Fibroblast of lung (primary cell): ENCODE measurements around the gene STK26. TPM values are rescaled to one million over a fixed set of nuclear protein-coding genes. Genes with fewer than 3 reads are reported as not detected.

Source experiments
- DNase-seq, 2 donors: peaks; one replicate each; pipeline versions ENCODE4 v3.0.0 to v3.0.0-alpha.2; 2010; ENCODE audit warnings: low read depth in 2 of 2
- H2AFZ ChIP-seq: 2 replicates; pipeline ENCODE4 v1.5.1; 2012; ENCODE audit warnings: low read length, control low read depth, inconsistent platforms
- H3K27ac ChIP-seq: 2 replicates; pipeline ENCODE4 v1.5.1; 2011; ENCODE audit warnings: low read length, control low read depth; ENCODE audit not compliant: insufficient read depth
- H3K27me3 ChIP-seq: 2 replicates; pipeline ENCODE4 v1.5.1; 2011; ENCODE audit warnings: mild to moderate bottlenecking, low read length; ENCODE audit not compliant: control insufficient read depth, insufficient read depth
- H3K36me3 ChIP-seq: 2 replicates; pipeline ENCODE4 v1.5.1; 2011; ENCODE audit warnings: low read length; ENCODE audit not compliant: control insufficient read depth, insufficient read depth
- H3K4me1 ChIP-seq: 2 replicates; pipeline ENCODE4 v1.5.1; 2011; ENCODE audit warnings: low read length; ENCODE audit not compliant: control insufficient read depth, insufficient read depth; ENCODE audit errors: extremely low read depth
- H3K4me2 ChIP-seq: 2 replicates; pipeline ENCODE4 v1.5.1; 2011; ENCODE audit warnings: low read length, control low read depth; ENCODE audit not compliant: insufficient read depth; ENCODE audit errors: extremely low read depth
- H3K4me3 ChIP-seq, 4 experiments: fragments of 200-600 bp in 1 of 4; sonication (generic) in 1 of 4; replicated peaks in 1 of 4; 2 replicates each; pipeline ENCODE4 v1.5.1; 2011 to 2016; ENCODE audit warnings: low read length in 4 of 4, low read depth in 3 of 4, mild to moderate bottlenecking in 3 of 4, control low read depth in 2 of 4, inconsistent platforms in 1 of 4, mixed read lengths in 1 of 4; ENCODE audit not compliant: insufficient read depth in 1 of 4; ENCODE audit errors: control extremely low read depth in 1 of 4
- H3K79me2 ChIP-seq: 2 replicates; pipeline ENCODE4 v1.5.1; 2012; ENCODE audit warnings: mild to moderate bottlenecking, low read length, inconsistent platforms; ENCODE audit not compliant: control insufficient read depth, insufficient read depth
- H3K9ac ChIP-seq: 2 replicates; pipeline ENCODE4 v1.5.1; 2011; ENCODE audit warnings: mild to moderate bottlenecking, low read length, control low read depth; ENCODE audit not compliant: insufficient read depth
- H3K9me3 ChIP-seq: 2 replicates; pipeline ENCODE4 v1.5.1; 2012; ENCODE audit warnings: low read depth, low read length; ENCODE audit not compliant: control insufficient read depth, insufficient read depth
- H4K20me1 ChIP-seq: 2 replicates; pipeline ENCODE4 v1.5.1; 2011; ENCODE audit warnings: low read length; ENCODE audit not compliant: control insufficient read depth, insufficient read depth; ENCODE audit errors: extremely low read depth
- CTCF ChIP-seq, 2 donors: IDR thresholded peaks in 1 of 2; conservative IDR thresholded peaks in 1 of 2; 1 replicate in 1 of 2; 2 replicates in 1 of 2; pipeline ENCODE4 v1.5.1; 2011 to 2012; ENCODE audit warnings: low read length in 2 of 2, control low read depth in 1 of 2, inconsistent platforms in 1 of 2, low read depth in 1 of 2, mild to moderate bottlenecking in 1 of 2
- EZH2 ChIP-seq: IDR thresholded peaks from 2 replicates; pipeline ENCODE4 v1.5.1; 2012; ENCODE audit warnings: low read length, control low read depth, mild to moderate bottlenecking; ENCODE audit errors: missing control alignments
- polyA plus RNA-seq, 2 donors: library from polyadenylated mRNA; depleted of rRNA in 1 of 2; stranded (reverse) in 1 of 2; unstranded in 1 of 2; fragments of >200 nt; gene quantifications; 2 replicates each; pipeline ENCODE4 v1.2.1, GENCODE V29; 2011 to 2012; ENCODE audit warnings: missing spikeins in 1 of 2
- total RNA-seq: library from RNA; depleted of rRNA; stranded (reverse); fragments of >200 nt; gene quantifications from 2 replicates; pipeline ENCODE4 v1.2.1, GENCODE V29; 2014

The STK26 gene
- total and polyA plus RNA-seq, 2 donors (not counting 1 experiment from before 2014, with no cell fraction given): 2.0 to 2.2 TPM

- H3K27me3 ChIP-seq: no peaks in the 10 kb centered on the region
- H3K4me3 ChIP-seq: no peak overlapping the region
- no peak overlapping the region for H2AFZ ChIP-seq
- no peak overlapping the region for H3K27ac ChIP-seq
- no peak for DNase-seq
- TF ChIP-seq EZH2 (no peak), CTCF (conservative IDR thresholded peaks at IDR 0.05 in 1 of 2, IDR thresholded peaks at IDR 0.05 in 1 of 2; ENCODE audit: low read depth in 1 of 2, low read length in 2 of 2) (no peak)
- H3K9me3 ChIP-seq: no peaks in the 10 kb centered on the region
- H3K79me2 ChIP-seq: no peaks in the 10 kb centered on the region
- H3K9ac ChIP-seq: no peak overlapping the region
- H4K20me1 ChIP-seq: no peaks in the 10 kb centered on the region
- H3K4me2 ChIP-seq: no peak overlapping the region
- no peaks in the 10 kb centered on the region for H3K36me3 ChIP-seq
- H3K4me1 ChIP-seq: no peaks in the 10 kb centered on the region
Measured at GRCh38 chrX:132016628-132017430, 6.3 kb upstream of the STK26 start.

DNA sequence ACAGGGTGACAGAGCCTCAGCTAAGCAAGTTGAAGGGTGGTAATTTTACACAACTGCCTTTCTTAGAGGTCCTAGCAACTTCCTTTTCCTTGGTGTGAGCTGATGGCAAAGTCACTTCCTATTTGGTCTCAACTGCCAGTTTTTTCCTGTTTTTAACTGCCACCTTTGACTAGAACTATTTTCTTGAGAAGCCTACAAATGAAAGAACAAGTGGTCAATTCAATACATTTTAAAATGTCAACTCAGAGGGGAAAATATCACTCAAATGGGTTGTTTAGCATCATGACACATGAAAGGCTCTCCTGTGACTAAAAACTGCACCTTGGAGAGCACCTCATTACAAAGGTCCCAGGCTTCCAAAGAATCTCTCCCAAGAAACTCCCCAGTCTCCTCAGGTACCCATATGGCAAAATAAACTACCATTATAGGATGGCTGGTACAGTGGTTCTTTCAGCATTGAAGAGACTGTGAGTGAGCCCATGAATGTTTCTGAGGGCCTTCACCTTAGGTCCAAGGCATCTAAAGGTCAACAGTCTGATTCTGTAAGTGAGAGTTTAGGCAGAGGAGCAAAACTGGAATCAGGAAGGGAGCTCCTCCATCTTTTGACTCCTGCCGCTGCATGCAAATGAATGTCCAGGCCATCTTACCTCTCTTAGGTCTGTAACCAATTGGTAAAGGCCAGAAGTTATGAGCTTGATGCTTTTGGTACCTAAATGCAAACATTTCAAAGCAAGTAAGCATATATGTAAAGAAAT lies 5.5 kb upstream of the STK26 start:
- no peaks in the 10 kb centered on the region for H3K9me3 ChIP-seq
- no peaks in the 10 kb centered on the region for H4K20me1 ChIP-seq
- H3K27ac ChIP-seq: no peak overlapping the region
- TF ChIP-seq EZH2 (no peak), CTCF (conservative IDR thresholded peaks at IDR 0.05 in 1 of 2, IDR thresholded peaks at IDR 0.05 in 1 of 2; ENCODE audit: low read depth in 1 of 2, low read length in 2 of 2) (no peak)
- H3K27me3 ChIP-seq: no peaks in the 10 kb centered on the region
- no peak overlapping the region for H3K4me3 ChIP-seq
- H3K9ac ChIP-seq: no peak overlapping the region
- H2AFZ ChIP-seq: no peak overlapping the region
- H3K79me2 ChIP-seq: no peaks in the 10 kb centered on the region
- no peak overlapping the region for H3K4me2 ChIP-seq
- DNase-seq: no peak
- H3K4me1 ChIP-seq: no peaks in the 10 kb centered on the region
- H3K36me3 ChIP-seq: no peaks in the 10 kb centered on the region

DNA sequence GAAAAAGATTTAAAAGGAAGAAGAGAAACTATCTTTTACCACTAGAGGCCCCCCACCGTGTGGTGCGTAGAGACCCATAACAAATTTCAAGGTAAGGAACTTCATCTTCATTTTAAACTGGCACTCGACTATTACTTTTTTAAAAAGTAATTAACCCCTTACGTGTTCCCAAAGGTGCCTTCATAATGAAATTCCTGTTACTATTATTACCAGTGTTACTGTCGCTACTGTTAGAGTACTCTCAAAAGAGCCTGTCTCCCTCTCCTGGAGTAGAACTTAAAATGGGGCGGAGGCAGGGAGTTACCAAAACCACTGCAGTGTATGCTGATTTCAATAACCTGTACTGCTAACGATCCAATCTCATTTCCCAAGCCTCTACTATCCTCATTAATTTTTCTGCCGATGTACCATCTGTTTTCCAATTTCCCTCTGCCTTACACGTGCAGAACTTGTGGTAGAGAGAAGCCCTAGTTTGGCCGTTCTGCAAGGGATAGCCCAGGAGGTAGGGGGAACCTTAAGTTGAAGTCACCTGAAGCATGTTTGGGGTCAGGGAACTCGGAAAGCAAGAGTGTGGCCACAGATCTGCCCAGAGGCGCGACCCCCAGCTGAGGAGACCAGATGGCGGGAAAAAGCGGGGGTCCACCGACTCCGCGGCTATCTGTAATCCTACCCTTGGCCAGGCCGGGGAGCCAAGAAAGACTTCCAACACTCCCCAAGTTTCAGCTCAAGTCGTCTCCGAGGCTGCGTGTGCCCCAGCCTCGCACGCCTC lies 720 bp upstream of the STK26 start:
- DNase-seq: peak in 1 of 2 donors; percentile 10
- Histone ChIP-seq H4K20me1 (no peaks in the 10 kb centered on the region), H3K9ac (no peak overlapping the region), H3K4me3 (peak overlapping the region; percentile 12 to 60 (median 47)), H3K36me3 (no peaks in the 10 kb centered on the region), H3K79me2 (no peaks in the 10 kb centered on the region), H3K9me3 (no peaks in the 10 kb centered on the region), H3K4me1 (no peaks in the 10 kb centered on the region), H3K27me3 (no peaks in the 10 kb centered on the region), H3K27ac (no peak overlapping the region), H3K4me2 (peak overlapping the region; percentile 72), H2AFZ (peak overlapping the region; percentile 40)
- TF ChIP-seq CTCF (conservative IDR thresholded peaks at IDR 0.05 in 1 of 2, IDR thresholded peaks at IDR 0.05 in 1 of 2; ENCODE audit: low read depth in 1 of 2, low read length in 2 of 2): peak in 1 of 2 donors; percentile 46
- TF ChIP-seq EZH2: no peak
